Activated CD4-positive, alpha-beta T cell treated with anti-CD3 and anti-CD28 coated beads, Interleukin-2, Interleukin-6, amounts not matched to agents 100 ng/mL and 50 ng/mL, durations not matched to agents 16 hours and 8 hours (primary cell): ENCODE data around the gene ABCA2.

ENCODE experiments used
- DNase-seq: peaks from one replicate; pipeline ENCODE4 v3.0.0-alpha.2; 2020

Gene ABCA2

GRCh38 chr9:137015540-137015930 is 12.5 kb downstream of the ABCA2 start:
- DNase-seq: no peak

- no peak for DNase-seq
Measured at GRCh38 chr9:137014776-137015539, 13.1 kb downstream of the ABCA2 start.

DNA sequence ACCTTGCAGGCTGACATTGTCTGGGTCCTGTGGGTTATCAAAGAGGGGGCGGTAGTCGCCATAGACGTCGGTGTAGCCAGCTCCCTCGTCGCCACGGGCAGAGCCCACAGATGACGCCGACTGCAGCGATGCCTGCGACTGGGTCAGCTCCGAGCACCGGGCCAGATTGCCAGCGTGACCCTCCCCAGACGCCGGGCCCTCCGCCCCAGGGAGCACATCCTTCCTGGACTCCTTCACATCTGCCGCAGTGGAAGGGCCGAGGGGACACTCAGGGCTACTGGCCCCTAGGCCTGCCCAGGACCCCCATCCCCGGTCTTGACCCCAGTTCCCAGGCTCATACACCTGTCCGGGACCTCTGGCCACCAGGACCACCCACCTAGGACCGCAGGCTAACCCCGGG is 13.9 kb downstream of the ABCA2 start:
- DNase-seq: no peak

DNA sequence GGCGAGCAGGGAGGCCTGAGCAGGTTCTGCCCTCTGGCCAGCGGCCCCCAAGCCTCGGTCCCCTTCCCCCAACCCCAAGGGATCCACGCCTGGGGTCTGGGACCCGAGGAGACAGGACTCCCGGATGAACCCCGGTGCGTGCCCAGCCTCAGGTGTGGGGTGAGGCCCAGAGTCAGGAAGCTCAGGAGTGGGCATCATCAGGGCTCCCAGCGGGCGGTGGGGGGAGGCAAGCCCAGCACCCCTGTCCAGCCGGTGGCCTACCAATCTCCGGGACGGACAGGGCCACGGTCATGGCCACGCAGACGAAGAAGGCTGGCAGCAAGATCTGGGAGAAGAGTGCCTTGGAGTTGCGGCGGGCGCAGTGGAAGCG is 14.5 kb downstream of the ABCA2 start:
- no peak for DNase-seq

- no peak for DNase-seq
Measured at GRCh38 chr9:137012694-137013570, 15.1 kb downstream of the ABCA2 start.

- DNase-seq: no peak
Measured at GRCh38 chr9:137011907-137012675, 15.9 kb downstream of the ABCA2 start.

DNA sequence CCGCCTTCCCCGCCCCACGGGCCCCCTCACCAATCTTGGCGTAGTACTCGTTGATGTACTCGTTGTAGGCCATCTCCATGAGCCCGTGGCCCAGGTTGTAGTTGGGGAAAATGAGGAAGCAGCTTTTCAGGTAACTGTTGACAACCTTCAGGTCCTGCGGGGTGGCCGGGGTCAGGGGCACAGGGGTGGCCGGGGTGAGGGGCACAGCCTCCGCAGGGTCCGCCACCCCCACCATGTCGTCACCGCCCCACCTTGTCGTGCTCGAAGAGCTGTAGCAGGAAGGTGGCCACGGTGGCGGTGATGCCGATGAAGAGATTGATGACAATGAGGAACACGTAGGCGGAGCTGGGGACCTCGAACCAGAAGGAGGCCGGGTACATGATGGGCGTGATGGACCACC is 16.9 kb downstream of the ABCA2 start:
- no peak for DNase-seq

GRCh38 chr9:137009938-137010732 is 17.9 kb downstream of the ABCA2 start:
- no peak for DNase-seq

DNA sequence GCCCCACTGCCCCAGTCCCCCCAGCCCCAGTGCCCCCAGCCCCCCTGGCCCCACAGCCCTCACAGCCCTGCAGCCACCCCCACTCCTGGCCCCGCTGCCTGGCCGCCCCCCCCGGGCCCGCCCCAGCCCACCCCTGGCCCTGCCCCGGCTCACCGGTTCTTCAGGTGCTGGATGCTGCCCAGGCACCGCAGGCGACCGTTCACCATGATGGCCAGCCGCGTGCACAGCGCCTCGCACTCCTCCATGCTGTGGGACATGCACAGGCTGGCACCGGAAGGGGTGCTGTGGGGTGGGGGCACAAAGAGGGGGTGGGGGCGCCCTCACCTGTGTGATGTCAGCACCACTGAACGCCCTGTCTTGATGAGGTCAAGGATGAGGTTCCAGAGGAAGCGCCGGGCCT is 18.8 kb downstream of the ABCA2 start:
- DNase-seq: no peak

GRCh38 chr9:137008312-137008711 is 19.7 kb downstream of the ABCA2 start:
- DNase-seq: no peak

DNA sequence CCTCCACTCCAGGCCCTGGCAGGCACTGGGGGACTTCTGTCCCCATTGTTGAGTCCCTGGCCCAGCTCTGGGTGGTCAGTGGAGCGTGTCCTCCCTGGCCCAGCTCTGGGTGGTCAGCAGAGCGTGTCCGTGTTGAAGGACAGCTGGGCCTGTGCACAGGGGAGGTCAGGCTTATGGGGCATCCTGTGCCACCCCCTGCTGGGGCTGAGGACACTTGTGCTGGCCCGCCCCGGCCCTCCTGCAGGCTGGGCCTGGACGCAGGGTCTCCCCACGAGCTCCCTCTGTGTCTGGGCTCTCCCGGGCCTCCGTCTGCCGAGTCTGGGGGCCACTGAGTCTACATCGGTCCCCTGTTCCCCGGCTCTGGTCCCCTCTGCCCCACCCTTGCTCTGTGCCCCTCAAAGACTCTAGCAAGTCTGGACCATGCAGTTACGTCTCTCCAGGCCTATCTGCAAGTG is 20.2 kb downstream of the ABCA2 start:
- DNase-seq: no peak

- no peak for DNase-seq
Measured at GRCh38 chr9:137007108-137007815, 20.8 kb downstream of the ABCA2 start.

DNA sequence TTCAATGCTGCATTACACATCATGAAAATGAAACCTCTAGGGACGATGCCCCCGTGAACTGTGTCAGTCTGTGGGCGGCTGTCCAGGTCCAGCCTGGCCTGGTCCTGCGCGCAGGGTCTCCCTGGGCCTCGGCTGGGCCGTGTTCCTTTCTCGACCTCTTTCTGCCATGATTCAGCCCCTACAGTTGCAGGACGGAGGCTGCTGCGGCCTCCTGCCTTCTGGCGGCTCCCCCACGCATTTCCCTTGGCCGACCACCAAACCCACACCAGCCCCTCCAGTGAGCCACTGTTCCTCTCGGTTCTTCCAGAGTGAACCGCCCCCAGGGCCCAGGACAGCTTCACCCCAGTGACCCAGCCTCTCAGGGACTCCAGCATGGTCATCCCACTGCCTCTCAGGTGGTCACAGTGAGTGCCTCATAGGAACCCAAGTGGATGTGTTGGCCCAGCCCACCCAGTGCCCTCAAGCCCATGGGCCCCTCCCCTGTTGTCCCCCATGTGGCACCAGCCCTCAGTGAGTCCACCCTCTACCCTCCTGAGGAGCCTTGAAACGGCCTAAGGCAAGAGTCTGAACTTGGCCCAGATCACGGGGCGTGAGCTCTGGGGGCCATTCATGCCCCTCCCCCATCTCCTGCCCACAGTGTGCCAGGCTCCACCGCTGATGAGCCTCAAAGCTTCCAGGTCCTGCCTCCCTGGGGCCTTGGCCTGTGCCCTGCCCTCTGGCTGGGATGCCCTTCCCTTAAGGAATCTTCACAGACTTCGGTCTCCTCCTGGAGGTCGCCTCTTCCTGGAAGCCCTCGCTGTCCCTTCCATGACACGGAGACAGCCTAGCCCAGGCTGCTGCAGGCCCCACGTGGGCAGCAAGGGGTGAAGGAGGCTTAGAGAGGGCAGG is 21.7 kb downstream of the ABCA2 start:
- no peak for DNase-seq

DNA sequence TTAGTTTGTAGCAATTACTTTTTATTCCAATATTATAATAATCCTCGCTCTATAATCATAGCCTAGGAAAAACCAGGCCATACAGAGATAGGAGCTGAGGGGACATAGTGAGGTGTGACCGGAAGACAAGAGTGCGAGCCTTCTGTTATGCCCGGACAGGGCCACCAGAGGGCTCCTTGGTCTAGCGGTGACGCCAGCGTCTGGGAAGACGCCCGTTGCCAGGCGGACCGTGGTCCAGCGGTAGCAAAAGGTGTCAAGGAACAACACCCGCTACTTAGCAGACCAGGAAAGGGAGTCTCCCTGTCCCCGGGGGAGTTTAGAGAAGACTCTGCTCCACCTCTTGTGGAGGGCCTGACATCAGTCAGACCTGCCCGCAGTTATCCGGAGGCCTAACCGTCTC is 23.8 kb downstream of the ABCA2 start:
- DNase-seq: peak; percentile 34

- no peak for DNase-seq
Measured at GRCh38 chr9:137002646-137003041, 25.4 kb downstream of the ABCA2 start.

- no peak for DNase-seq
Measured at GRCh38 chr9:137001857-137002645, 26.0 kb downstream of the ABCA2 start.

DNA sequence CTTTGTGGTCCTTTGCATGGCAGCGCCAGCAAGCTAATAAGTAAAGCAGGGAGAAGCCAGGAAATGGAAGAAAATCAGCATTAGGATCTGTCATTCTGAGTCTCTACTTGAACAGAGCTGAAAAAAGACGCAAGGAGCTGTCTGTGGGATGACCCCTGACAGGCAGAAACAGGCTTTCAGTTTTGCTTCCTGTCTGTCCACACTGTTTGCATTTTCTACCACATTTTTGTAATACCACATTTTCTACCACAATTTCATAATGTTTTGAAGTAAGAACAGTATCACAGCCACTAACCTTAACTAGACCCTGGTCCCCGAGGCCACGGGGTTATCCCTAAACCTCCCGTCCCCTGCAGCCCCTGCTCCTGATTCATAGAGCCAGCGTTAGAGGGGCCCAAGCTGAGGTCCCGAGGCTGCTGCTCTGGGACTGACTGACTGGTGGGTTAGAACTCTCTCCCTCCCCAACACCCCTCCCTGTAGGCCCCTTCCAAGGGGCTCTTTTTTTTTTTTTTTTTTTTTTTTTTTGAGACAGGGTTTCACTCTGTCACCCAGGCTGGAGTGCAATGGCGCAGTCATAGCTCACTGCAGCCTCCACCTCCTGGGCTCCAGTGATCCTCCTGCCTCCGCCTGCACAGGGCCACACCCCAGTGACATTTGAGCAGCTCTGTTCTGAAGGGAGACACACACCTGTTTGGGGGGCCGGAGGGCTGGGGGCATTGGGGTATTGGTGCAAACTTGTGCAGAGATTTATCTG is 27.7 kb downstream of the ABCA2 start:
- DNase-seq: peak; percentile 65

DNA sequence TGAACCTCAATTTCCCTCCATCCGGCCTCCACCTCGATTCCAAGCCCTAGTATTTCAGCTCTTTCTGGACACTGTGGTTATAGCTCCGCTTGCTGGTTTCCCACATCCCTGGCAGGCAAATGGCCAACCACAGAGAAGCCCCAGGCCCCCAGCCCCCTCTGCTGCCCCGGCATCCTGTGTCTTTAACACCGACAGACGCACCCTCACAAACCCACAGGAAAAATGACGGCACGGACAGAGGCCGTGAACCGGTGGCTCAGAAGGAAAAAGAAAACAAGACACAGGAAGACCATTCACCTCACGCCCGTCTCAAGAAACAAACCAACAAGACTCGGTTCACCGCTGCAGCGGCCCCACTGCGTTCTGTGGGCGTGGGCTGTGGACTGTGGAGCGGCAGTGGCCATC is 30.2 kb downstream of the ABCA2 start:
- peak; percentile 37 for DNase-seq

DNA sequence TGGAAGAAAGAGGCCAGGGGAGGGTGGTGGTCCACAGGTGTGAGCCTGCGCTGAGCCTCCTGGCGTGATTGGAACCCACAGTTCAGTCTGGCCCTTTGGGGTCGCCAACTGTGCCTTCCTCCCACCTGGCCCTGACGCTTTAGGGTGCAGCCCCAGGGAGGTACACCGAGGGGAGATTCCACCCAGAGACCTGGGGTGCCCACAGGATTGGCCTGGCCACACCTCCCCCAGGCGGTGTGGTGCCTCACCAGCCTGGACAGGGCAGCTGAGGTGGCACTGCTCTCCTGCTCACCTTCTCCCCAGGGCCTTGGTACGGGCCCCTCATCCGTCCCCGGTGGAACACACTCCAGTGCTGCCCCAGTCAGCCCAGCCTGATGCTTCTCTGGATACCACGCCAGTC is 30.7 kb downstream of the ABCA2 start:
- DNase-seq: no peak
